ENCODE results near the gene SLIRP. TPM values are rescaled to one million over a fixed set of nuclear protein-coding genes. Genes with fewer than 3 reads are reported as not detected.

Gene SLIRP
- total and polyA plus RNA-seq, 5 donors from 2014 or later: 34.0 to 330 (median 293) TPM

DNA sequence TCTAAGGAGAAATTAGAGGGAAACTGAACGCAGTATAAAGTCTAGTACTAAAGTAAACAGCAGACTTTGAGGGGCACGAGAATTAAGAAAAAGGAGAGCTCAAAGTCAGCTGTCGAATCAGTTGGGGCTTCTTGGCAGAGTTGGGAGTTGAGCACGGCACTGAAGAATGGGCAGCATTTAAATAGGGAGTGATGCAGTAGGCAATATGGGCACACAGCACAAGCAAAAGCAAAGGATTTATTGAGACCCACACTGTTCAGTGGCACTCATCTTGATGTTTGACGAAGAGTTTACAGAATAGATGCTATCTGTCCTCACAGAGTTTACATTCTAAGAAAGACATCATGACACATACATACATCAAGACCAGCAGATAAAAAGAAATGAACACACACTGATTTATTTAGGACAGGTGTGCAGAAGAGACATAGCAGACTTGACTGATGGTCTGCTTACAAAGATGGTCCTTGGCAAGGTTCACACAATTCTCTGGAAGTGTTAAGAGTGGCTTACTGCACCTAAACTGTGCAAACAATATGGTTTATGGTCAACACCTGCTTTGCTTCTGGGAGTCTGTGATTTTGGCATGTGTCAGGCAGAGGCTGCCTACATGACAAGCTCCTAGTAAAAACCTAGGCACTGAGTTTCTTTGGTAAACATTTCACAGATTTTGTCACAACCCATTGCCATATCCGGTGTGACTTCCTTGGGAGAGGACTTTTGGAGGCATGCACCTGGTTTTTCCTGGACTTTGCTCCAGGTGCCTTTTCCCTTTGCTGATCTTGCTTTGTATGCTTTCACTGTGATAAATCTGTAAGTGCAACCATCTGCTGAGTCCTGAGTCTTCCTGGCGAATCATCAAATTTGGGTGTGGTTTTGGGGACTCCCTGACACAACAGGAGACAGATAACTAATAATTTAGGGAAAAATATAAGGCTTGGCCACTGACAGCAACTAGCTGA, 26.4 kb upstream of the SLIRP start:
- Mint-ChIP-seq H3K36me3 (peaks cover 36% of the 10 kb centered on the region), H3K27me3 (no peaks in the 10 kb centered on the region)

DNA sequence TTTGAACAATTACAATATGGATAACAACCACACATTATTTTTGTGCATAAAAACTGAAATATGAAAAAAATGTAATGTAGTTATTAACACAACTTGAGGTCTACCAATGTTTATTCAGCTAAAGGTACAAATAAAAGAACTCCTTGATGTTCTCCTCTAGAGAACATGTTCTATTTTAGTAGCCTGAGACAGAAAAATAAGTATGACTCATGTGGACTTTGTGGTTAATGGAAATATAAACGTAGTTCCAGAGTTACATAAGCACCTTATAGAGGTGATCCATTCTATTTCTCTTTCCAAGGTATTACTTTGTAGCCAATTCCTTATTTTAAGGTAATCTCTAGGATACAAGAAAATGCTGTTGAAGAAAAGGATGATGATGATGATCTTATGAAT, 25.7 kb upstream of the SLIRP start:
- DNase-seq: no peak
- Histone ChIP-seq H3K27me3 (ENCODE audit: control insufficient read depth, insufficient read depth, low read length) (no peaks in the 10 kb centered on the region), H3K4me1 (ENCODE audit: control insufficient read depth, insufficient read depth, low read length, poor library complexity, severe bottlenecking) (no peaks in the 10 kb centered on the region), H3K36me3 (ENCODE audit: control insufficient read depth, insufficient read depth, low read length) (peaks cover 37% of the 10 kb centered on the region), H3K4me3 (ENCODE audit: low read depth, low read length) (no peak overlapping the region), H3K27ac (ENCODE audit: insufficient read depth, low read length, poor library complexity, severe bottlenecking) (no peak overlapping the region), H3K9me3 (ENCODE audit: control insufficient read depth in 2 of 2, low read length in 2 of 2) (no peaks in the 10 kb centered on the region)
- Mint-ChIP-seq H3K9me3 (no peaks in the 10 kb centered on the region), H3K27me3 (no peaks in the 10 kb centered on the region), H3K36me3 (peaks cover 41% of the 10 kb centered on the region), H3K4me1 (peaks cover 0 to 5% (median 3%) of the 10 kb centered on the region in 4 donors), H3K4me3 (no peak overlapping the region), H3K27ac (no peak overlapping the region)
- ATAC-seq (ENCODE audit: low read depth in 2 of 2): no peak

More for the DNA sequence above, 26.4 kb upstream of the SLIRP start:
- H3K9me3 Mint-ChIP-seq: no peaks in the 10 kb centered on the region
- peak overlapping the region in 1 of 3 donors; percentile 88 for H3K27ac Mint-ChIP-seq
- no peak overlapping the region for H3K27ac ChIP-seq (ENCODE audit: insufficient read depth, low read length, poor library complexity, severe bottlenecking)
- peaks cover 34% of the 10 kb centered on the region for H3K36me3 ChIP-seq (ENCODE audit: control insufficient read depth, insufficient read depth, low read length)
- DNase-seq (no peak), ATAC-seq (ENCODE audit: low read depth in 2 of 2) (no peak)
- no peak overlapping the region for H3K4me3 ChIP-seq (ENCODE audit: low read depth, low read length)
- H3K4me1 Mint-ChIP-seq: peaks cover 0 to 4% (median 1%) of the 10 kb centered on the region in 4 donors
- H3K4me3 Mint-ChIP-seq: no peak overlapping the region
- no peaks in the 10 kb centered on the region for H3K4me1 ChIP-seq (ENCODE audit: control insufficient read depth, insufficient read depth, low read length, poor library complexity, severe bottlenecking)
- no peaks in the 10 kb centered on the region for H3K9me3 ChIP-seq (ENCODE audit: control insufficient read depth in 2 of 2, low read length in 2 of 2)
- H3K27me3 ChIP-seq (ENCODE audit: control insufficient read depth, insufficient read depth, low read length): no peaks in the 10 kb centered on the region

DNA sequence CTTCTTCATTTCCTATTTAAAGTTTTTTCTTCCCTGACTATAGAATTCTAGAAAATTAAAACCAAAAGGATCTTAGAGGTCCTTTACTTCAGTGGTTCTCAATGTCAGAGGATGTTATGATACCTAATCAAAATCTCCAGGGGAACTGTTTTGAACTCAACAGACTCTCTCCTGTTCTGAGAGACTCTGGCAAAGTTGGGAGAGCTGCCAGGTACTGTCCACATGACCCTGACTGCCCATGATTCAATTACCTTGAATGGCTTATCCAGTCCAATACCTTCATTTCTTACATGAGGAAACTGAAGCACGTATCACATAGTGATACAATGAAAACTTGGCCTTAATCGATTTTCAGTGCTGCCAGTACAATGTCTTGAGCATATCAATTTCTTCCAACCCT, 16.6 kb upstream of the SLIRP start:
- Mint-ChIP-seq H3K4me3 (no peak overlapping the region), H3K36me3 (peaks cover 60% of the 10 kb centered on the region), H3K27ac (no peak overlapping the region), H3K9me3 (no peaks in the 10 kb centered on the region), H3K4me1 (peaks cover 0 to 16% (median 3%) of the 10 kb centered on the region in 4 donors), H3K27me3 (no peaks in the 10 kb centered on the region)
- Histone ChIP-seq H3K4me3 (ENCODE audit: low read depth, low read length) (no peak overlapping the region), H3K27me3 (ENCODE audit: control insufficient read depth, insufficient read depth, low read length) (no peaks in the 10 kb centered on the region), H3K9me3 (ENCODE audit: control insufficient read depth in 2 of 2, low read length in 2 of 2) (no peaks in the 10 kb centered on the region), H3K4me1 (ENCODE audit: control insufficient read depth, insufficient read depth, low read length, poor library complexity, severe bottlenecking) (no peaks in the 10 kb centered on the region), H3K36me3 (ENCODE audit: control insufficient read depth, insufficient read depth, low read length) (peaks cover 68% of the 10 kb centered on the region), H3K27ac (ENCODE audit: insufficient read depth, low read length, poor library complexity, severe bottlenecking) (no peak overlapping the region)
- DNase-seq (no peak), ATAC-seq (ENCODE audit: low read depth in 2 of 2) (no peak)

DNA sequence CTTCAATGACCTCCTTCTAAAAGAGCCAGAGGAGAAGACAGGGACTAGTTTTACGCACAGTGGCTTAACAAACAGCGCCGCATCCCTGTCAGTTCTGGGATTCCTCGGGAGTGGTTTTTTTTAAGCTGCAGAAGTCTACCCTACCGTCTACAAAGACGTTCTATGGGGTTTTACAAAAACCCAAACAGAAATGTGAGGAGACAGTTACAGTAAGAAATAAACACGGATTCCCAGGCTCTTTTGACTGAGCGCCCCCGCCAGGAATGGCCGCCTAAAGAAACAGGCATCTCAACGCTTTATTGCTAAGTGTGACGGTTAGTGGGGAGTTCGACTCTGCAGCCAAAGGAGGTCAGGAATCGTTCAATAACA, 564 bp upstream of the SLIRP start:
- Histone ChIP-seq H3K36me3 (ENCODE audit: control insufficient read depth, insufficient read depth, low read length) (peaks cover 46% of the 10 kb centered on the region), H3K9me3 (ENCODE audit: control insufficient read depth in 2 of 2, low read length in 2 of 2) (no peaks in the 10 kb centered on the region), H3K4me3 (ENCODE audit: low read depth, low read length) (peak overlapping the region; percentile 96), H3K27ac (ENCODE audit: insufficient read depth, low read length, poor library complexity, severe bottlenecking) (peak overlapping the region; percentile 73), H3K4me1 (ENCODE audit: control insufficient read depth, insufficient read depth, low read length, poor library complexity, severe bottlenecking) (peaks cover 36% of the 10 kb centered on the region), H3K27me3 (ENCODE audit: control insufficient read depth, insufficient read depth, low read length) (no peaks in the 10 kb centered on the region)
- ATAC-seq (ENCODE audit: low read depth in 2 of 2): peak; percentile 6 to 12
- Mint-ChIP-seq H3K36me3 (peaks cover 14% of the 10 kb centered on the region), H3K4me3 (peak overlapping the region; percentile 93 to 100 (median 96)), H3K27me3 (no peaks in the 10 kb centered on the region), H3K27ac (peak overlapping the region; percentile 91 to 99 (median 91)), H3K4me1 (peaks cover 27 to 57% (median 36%) of the 10 kb centered on the region in 4 donors), H3K9me3 (no peaks in the 10 kb centered on the region)
- peak in 1 of 3 donors; percentile 40 for DNase-seq

DNA sequence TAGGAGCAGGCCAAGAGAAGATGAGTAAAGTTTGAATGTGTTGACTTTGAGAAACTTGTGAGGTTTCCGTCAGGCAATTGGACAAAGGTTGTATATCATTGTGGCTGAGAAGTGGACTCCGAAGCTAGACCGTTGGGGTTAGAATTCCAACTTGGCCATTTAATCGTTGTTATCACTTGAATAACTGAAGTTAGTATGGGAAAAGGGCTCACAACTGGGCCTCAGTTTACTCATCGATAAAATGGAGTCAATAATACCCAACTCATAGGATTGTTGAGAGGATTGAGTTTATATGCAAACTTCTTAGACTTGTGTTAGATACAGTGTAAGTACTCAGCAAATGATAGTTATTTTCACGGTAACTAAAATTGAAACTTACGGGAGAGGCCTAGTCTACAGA, 846 bp downstream of the SLIRP start:
- no peak for DNase-seq
- H3K36me3 ChIP-seq (ENCODE audit: control insufficient read depth, insufficient read depth, low read length): peaks cover 47% of the 10 kb centered on the region
- H3K27ac ChIP-seq (ENCODE audit: insufficient read depth, low read length, poor library complexity, severe bottlenecking): no peak overlapping the region
- Mint-ChIP-seq H3K4me1 (peaks cover 34 to 65% (median 38%) of the 10 kb centered on the region in 4 donors), H3K27ac (peak overlapping the region; percentile 91 to 99 (median 91)), H3K36me3 (peaks cover 18% of the 10 kb centered on the region), H3K27me3 (no peaks in the 10 kb centered on the region), H3K9me3 (no peaks in the 10 kb centered on the region), H3K4me3 (peak overlapping the region; percentile 93 to 100 (median 96))
- H3K4me1 ChIP-seq (ENCODE audit: control insufficient read depth, insufficient read depth, low read length, poor library complexity, severe bottlenecking): peaks cover 36% of the 10 kb centered on the region
- no peaks in the 10 kb centered on the region for H3K27me3 ChIP-seq (ENCODE audit: control insufficient read depth, insufficient read depth, low read length)
- ATAC-seq (ENCODE audit: low read depth in 2 of 2): no peak
- H3K9me3 ChIP-seq (ENCODE audit: control insufficient read depth in 2 of 2, low read length in 2 of 2): no peaks in the 10 kb centered on the region
- H3K4me3 ChIP-seq (ENCODE audit: low read depth, low read length): peak overlapping the region; percentile 96

DNA sequence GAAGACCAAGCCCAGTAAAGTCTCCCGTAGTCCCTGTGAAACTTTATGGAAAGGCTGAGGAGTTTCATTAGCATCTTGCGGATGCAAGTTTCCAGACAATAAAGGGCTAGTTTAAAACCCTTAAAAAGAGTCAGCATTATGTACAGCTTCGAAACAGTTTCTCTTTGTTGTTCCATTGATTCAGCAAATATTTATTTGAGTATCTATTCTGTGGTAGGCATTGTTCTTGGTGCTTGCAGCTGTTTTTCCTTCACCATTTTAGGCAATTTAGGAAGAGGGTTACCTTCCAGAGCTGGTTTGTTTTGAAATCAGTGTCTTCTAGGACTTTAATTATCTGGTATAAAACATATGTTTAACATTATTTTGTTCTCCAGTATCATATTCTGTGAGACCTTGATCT, 1.5 kb downstream of the SLIRP start:
- H3K36me3 Mint-ChIP-seq: peaks cover 14% of the 10 kb centered on the region
- peaks cover 46% of the 10 kb centered on the region for H3K36me3 ChIP-seq (ENCODE audit: control insufficient read depth, insufficient read depth, low read length)

DNA sequence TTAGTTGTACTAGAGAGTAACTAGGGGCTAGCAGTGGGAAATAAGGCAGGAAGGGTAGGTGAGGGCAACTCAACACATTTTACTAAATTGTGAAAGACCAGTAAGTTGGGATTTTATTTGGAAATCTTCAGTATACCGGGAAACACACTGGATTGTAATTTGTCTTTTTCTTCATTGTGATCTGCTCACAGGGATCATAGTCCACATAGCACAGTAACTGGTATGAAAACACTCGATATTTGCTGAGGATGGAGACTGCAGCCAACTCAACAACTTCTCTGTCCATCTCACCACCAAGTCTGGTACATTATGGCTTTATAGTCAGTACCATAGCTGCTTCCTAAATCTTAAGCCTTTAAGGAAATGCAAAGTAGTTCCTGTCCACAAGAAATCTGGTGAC, 2.5 kb downstream of the SLIRP start:
- Mint-ChIP-seq H3K4me1 (peaks cover 34 to 63% (median 41%) of the 10 kb centered on the region in 4 donors), H3K27ac (peak overlapping the region in 1 of 3 donors; percentile 3), H3K9me3 (no peaks in the 10 kb centered on the region), H3K4me3 (peak overlapping the region in 2 of 4 donors; percentile 4 to 93), H3K36me3 (peaks cover 18% of the 10 kb centered on the region), H3K27me3 (no peaks in the 10 kb centered on the region)
- DNase-seq (no peak), ATAC-seq (ENCODE audit: low read depth in 2 of 2) (no peak)
- H3K27ac ChIP-seq (ENCODE audit: insufficient read depth, low read length, poor library complexity, severe bottlenecking): no peak overlapping the region
- no peaks in the 10 kb centered on the region for H3K9me3 ChIP-seq (ENCODE audit: control insufficient read depth in 2 of 2, low read length in 2 of 2)
- peaks cover 49% of the 10 kb centered on the region for H3K36me3 ChIP-seq (ENCODE audit: control insufficient read depth, insufficient read depth, low read length)
- H3K27me3 ChIP-seq (ENCODE audit: control insufficient read depth, insufficient read depth, low read length): no peaks in the 10 kb centered on the region
- H3K4me3 ChIP-seq (ENCODE audit: low read depth, low read length): peak overlapping the region; percentile 9
- peaks cover 36% of the 10 kb centered on the region for H3K4me1 ChIP-seq (ENCODE audit: control insufficient read depth, insufficient read depth, low read length, poor library complexity, severe bottlenecking)

More for the DNA sequence above, 1.5 kb downstream of the SLIRP start:
- H3K27me3 ChIP-seq (ENCODE audit: control insufficient read depth, insufficient read depth, low read length): no peaks in the 10 kb centered on the region
- no peaks in the 10 kb centered on the region for H3K27me3 Mint-ChIP-seq
- DNase-seq: no peak
- H3K4me1 Mint-ChIP-seq: peaks cover 34 to 63% (median 38%) of the 10 kb centered on the region in 4 donors
- H3K4me3 Mint-ChIP-seq: peak overlapping the region; percentile 93 to 100 (median 96)
- H3K9me3 ChIP-seq (ENCODE audit: control insufficient read depth in 2 of 2, low read length in 2 of 2): no peaks in the 10 kb centered on the region
- H3K27ac ChIP-seq (ENCODE audit: insufficient read depth, low read length, poor library complexity, severe bottlenecking): no peak overlapping the region
- no peak for ATAC-seq (ENCODE audit: low read depth in 2 of 2)
- H3K27ac Mint-ChIP-seq: peak overlapping the region in 1 of 3 donors; percentile 50
- H3K4me3 ChIP-seq (ENCODE audit: low read depth, low read length): peak overlapping the region; percentile 96
- no peaks in the 10 kb centered on the region for H3K9me3 Mint-ChIP-seq
- H3K4me1 ChIP-seq (ENCODE audit: control insufficient read depth, insufficient read depth, low read length, poor library complexity, severe bottlenecking): peaks cover 36% of the 10 kb centered on the region
